HepG2 (cell line): ENCODE results near the gene SYNJ2. TPM values are rescaled to one million over a fixed set of nuclear protein-coding genes. Genes with fewer than 3 reads are reported as not detected.

Experiments
- ZBTB21 ChIP-seq: sonication (generic); formaldehyde crosslinking; IDR thresholded peaks from 2 replicates; pipeline ENCODE4 v1.4.0; 2020; ENCODE audit warnings: missing genetic modification reagents
- ZNF646 ChIP-seq: sonication (generic); formaldehyde crosslinking; IDR thresholded peaks from 2 replicates; pipeline ENCODE4 v1.9.0; 2021; ENCODE audit warnings: mild to moderate bottlenecking, missing genetic modification reagents
- polyA plus RNA-seq, 8 experiments: library from polyadenylated mRNA; depleted of rRNA in 3 of 8; stranded (reverse) in 7 of 8; unstranded in 1 of 8; fragments of >200 nt; fragmentation: Illumina TruSeq in 4 of 8; extraction: Trizol in 4 of 8; gene quantifications; 2 replicates each; pipeline versions ENCODE4 v1.2.1 to v1.2.3, GENCODE V29; 2011 to 2016; ENCODE audit warnings: low read depth in 4 of 8, missing spikeins in 1 of 8, mixed read lengths in 1 of 8; ENCODE audit not compliant: insufficient read depth in 1 of 8
- small RNA-seq, 3 experiments: library from RNA; depleted of rRNA; stranded (forward); fragments of <200 nt; gene quantifications; one replicate each; pipeline ENCODE3, GENCODE V24; 2012; ENCODE audit warnings: low read depth in 2 of 3, low replicate concordance in 1 of 3; ENCODE audit not compliant: insufficient read length in 3 of 3, insufficient read depth in 2 of 3
- total RNA-seq, 5 experiments: library from RNA; depleted of rRNA; stranded (reverse); fragments of >200 nt; fragmentation: Illumina TruSeq; extraction: Trizol; gene quantifications; 2 replicates each; pipeline ENCODE4 v1.2.3, GENCODE V29; 2016; ENCODE audit warnings: low read depth in 1 of 5

The SYNJ2 gene
- total and polyA plus RNA-seq, 2 of the 13 experiments (the other 11 are each of a cell fraction or from before 2014, with no cell fraction given) = 39.1 to 57.6 TPM

GRCh38 chr6:158143700-158144099 lies 162.0 kb downstream of the SYNJ2 start (continued):
- peak; percentile 93 for TF ChIP-seq ZNF646 (CRISPR knock-in tag)
- no peak for TF ChIP-seq ZBTB21

Small RNA genes within 50 kb of the gene (small RNA-seq; reads per million reads assigned to genes)
- gene RNU6-786P = 0 reads per million in 3 experiments

Other genes starting within 250 kb of the SYNJ2 start
- gene SNX9, start 158.6 kb upstream of the SYNJ2 start, total RNA-seq (2016; rRNA removed; fragmentation: Illumina TruSeq; extraction: Trizol) = 21.9 and 27.7 TPM in 2 replicates
- gene SNX9, start 158.6 kb upstream of the SYNJ2 start, polyA plus RNA-seq (2011; rRNA removed) = 35.2 and 36.0 TPM in 2 replicates
- 8.1 and 9.6 TPM in 2 replicates for gene SERAC1, start 186.4 kb downstream of the SYNJ2 start, total RNA-seq (2016; rRNA removed; fragmentation: Illumina TruSeq; extraction: Trizol)
- gene SERAC1, start 186.4 kb downstream of the SYNJ2 start, polyA plus RNA-seq (2011; rRNA removed) = 4.5 and 5.5 TPM in 2 replicates
- gene GTF2H5, start 186.5 kb downstream of the SYNJ2 start, total RNA-seq (2016; rRNA removed; fragmentation: Illumina TruSeq; extraction: Trizol) = 45.9 and 68.0 TPM in 2 replicates
- 5.0 and 7.4 TPM in 2 replicates for gene GTF2H5, start 186.5 kb downstream of the SYNJ2 start, polyA plus RNA-seq (2011; rRNA removed)